ENCODE results near the gene C1QTNF7. TPM values are rescaled to one million over a fixed set of nuclear protein-coding genes. Genes with fewer than 3 reads are reported as not detected.

C1QTNF7 gene
- total RNA-seq, 8 experiments from 2014 or later, result 0.10 to 2.2 (median 0.34) TPM

DNA sequence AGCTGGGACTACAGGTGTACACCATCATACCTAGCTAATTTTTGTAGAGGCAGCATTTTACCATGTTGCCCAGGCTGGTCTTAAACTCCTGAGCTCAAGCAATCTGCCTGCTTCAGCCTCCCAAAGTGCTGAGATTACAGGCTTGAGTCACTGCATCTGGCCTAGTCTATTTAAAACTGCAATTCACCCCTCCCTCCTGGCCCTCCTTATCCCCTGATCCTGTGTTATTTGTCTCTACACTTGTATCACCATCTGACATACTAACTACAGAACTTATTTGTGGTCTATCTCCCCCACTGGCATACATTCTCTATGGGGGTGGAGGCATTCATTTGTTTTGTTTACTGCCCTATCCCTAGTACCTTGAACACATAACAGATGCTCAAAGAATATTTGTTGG, 65.6 kb downstream of the C1QTNF7 start:
- in situ Hi-C loops (cut with MboI; ENCODE audit: low pct_unique_long_range_greater_than_20kb in 2 of 9, low sequenced_read_pairs in 9 of 9, unreplicated experiment in 9 of 9), result loop anchor here in 3 of 9 experiments (25.0 kb wide), 2 partner anchors 494 to 519 kb away; no protein-coding TSS in a partner anchor
- no peak overlapping the region for H3K4me3 ChIP-seq
- H3K4me1 ChIP-seq (replicated peaks in 1 of 2), result no peaks in the 10 kb centered on the region
- no peak overlapping the region for H3K27ac ChIP-seq
- peak in 2 of 8 experiments; percentile 46 to 73 for ATAC-seq (replicated peaks in 6 of 8)

- H3K27ac ChIP-seq, result no peak overlapping the region
- in situ Hi-C loops (cut with MboI; ENCODE audit: low pct_unique_long_range_greater_than_20kb in 2 of 9, low sequenced_read_pairs in 9 of 9, unreplicated experiment in 9 of 9), result loop anchor here in 3 of 9 experiments (25.0 kb wide), 2 partner anchors 492 to 517 kb away; no protein-coding TSS in a partner anchor
- H3K4me1 ChIP-seq (replicated peaks in 1 of 2), result no peaks in the 10 kb centered on the region
- ATAC-seq (replicated peaks in 6 of 8), result no peak
- H3K4me3 ChIP-seq, result no peak overlapping the region
- 22 to 100% (median 89%) methylated on average over 1 of the region's 1 CpG; no CpG with 5 or more reads in 3 of the 10 experiments for WGBS, 10 experiments
These were observed 67.8 kb downstream of the C1QTNF7 start for GRCh38 chr4:15495621-15496020.

Other genes starting within 250 kb of the C1QTNF7 start
- gene CC2D2A, start 41.8 kb downstream of the C1QTNF7 start, total RNA-seq, result 10 to 100 TPM in 6 of 8 experiments, 1 to 10 TPM in 2; 8.3 to 58.4 (median 11.0) TPM
- gene FBXL5, start 227.3 kb downstream of the C1QTNF7 start, total RNA-seq, result 10 to 100 TPM; 44.5 to 74.9 (median 57.9) TPM

All from motor neuron (in vitro differentiated cells).